Renal cortex interstitium (tissue), 11 donors: Measurements from ENCODE around the gene PLXDC1. TPM values are rescaled to one million over a fixed set of nuclear protein-coding genes. Genes with fewer than 3 reads are reported as not detected.
"Not testable (repeated sequence)": the region's sequence is repeated elsewhere in the genome, so short reads cannot be mapped to it uniquely, and the experiment has no call there.

Experiments
- DNase-seq, 11 donors: peaks; one replicate each; pipeline ENCODE4 v3.0.0-alpha.2; 2013; ENCODE audit warnings: low read depth in 9 of 11, low spot score in 4 of 11; ENCODE audit errors: extremely low read depth in 1 of 11
- polyA plus RNA-seq, 3 donors: library from polyadenylated mRNA; unstranded; fragments of 120-200 nt; gene quantifications; one replicate each; pipeline ENCODE4 v1.2.1, GENCODE V29; 2013; ENCODE audit not compliant: insufficient read length in 3 of 3

Gene PLXDC1
- polyA plus RNA-seq, 3 donors = 4.9 to 9.2 (median 7.2) TPM

DNA sequence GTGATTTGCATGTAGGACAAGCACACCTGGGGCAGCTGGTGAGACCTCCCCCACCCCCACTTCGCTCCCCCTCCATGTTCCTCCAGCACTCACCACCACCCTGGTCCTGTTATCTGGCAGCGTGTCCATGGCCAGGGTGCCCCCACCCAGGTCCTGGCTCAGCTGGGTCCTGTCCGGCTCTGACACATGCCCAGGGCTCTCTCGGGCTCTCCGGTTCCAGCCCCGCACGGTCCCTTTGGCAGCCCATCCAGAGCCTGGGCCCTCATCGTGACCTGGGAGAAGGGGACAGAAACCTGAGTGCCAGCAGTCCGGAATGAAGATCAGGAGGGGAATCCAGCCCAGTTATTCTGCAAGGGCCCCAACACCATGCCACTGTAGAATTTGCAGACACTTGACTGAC is 11.9 kb downstream of the PLXDC1 start:
- no peak for DNase-seq

DNA sequence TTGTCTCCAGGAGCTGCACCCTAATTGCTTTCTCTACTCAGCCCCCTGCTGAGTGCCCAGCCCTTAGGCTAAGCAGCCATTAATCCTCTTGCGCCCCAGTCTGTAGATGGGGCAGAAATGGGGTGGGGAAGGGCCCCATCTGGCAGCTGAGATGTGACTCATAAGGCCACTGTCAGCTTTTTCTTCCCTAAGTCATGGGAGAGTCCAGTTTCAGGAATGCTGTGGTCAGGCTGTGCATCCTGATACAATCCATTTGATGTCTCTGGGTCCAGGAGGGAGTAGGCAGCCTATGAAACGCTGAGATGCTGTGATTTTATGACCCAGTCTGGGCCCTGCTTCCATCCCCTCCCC is 12.3 kb downstream of the PLXDC1 start:
- no peak for DNase-seq

DNA sequence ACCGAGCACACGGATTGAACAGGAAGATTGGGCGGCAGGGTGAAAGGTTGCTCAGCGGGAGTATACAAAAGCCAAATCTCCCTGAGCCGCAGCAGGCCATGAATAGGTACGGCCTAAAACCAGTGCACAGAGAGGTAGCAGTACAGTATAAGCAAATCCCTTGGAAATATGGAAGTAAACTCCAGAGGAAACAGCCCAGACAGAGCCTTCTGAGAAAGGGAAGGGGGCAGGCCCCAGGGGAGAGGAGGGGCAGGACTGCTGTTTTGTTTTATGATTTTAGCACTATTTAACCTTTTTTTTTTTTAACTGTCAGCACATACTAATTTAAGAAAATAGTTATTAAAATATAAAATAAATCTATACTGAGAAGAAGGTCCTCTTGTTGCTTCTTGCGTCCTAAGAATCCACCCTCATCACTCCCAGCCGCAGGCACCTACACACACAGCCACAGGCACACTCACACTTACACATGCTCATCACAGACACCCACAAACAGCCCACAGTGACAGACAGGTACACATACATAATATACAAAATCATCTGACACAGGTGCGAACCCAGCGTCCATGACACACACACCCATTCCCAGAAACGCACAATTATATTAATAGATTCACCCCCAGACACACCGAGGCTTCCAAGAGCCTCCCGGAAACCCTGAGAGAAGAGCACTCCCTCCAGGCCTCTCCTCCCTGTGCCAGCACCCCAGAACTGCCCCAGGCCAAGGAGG is 12.8 kb downstream of the PLXDC1 start:
- DNase-seq = no peak

GRCh38 chr17:39134878-39135277 is 16.6 kb downstream of the PLXDC1 start:
- DNase-seq = no peak

DNA sequence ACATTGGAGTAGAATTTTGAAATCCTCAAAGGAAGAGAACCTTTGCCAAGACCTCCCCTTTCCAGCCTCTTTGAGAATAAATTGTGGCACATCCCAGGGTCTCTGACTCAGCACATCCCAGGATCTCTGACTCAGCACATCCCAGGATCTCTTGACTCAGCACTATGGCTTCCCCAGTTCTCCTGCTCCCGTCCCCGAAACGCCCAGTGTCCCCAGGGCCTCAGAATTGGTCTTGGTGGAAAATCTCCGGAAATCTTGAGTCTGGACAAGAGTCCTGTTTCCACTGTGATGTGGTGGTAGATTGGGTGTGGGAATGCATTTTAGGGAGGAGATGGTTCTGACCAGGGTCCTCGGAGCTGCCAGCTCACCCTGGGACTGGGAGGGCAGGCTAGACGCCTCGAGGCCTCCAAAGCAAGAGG is 19.2 kb downstream of the PLXDC1 start:
- DNase-seq = no peak

DNA sequence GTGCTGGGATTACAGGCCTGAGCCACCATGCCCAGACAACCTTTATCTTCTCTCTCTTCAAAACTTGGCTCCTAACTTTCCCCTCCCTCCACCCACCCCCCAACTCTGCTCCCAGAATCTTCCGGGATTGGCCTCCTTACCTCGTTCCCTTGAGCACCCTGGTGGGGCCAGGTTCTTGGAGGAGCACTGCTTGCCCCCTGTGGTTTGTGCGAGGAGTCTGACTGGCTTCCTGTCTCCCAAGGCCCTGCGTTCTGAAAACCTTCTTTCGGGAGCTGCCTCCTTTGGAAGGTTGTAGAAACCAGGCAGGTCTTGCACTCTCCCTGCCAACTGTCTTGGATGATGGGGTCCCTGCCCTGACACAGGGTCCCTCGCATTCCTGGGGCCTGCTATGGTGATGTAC is 19.8 kb downstream of the PLXDC1 start:
- DNase-seq = no peak

GRCh38 chr17:39130205-39130604 is 21.2 kb downstream of the PLXDC1 start:
- DNase-seq = no peak

DNA sequence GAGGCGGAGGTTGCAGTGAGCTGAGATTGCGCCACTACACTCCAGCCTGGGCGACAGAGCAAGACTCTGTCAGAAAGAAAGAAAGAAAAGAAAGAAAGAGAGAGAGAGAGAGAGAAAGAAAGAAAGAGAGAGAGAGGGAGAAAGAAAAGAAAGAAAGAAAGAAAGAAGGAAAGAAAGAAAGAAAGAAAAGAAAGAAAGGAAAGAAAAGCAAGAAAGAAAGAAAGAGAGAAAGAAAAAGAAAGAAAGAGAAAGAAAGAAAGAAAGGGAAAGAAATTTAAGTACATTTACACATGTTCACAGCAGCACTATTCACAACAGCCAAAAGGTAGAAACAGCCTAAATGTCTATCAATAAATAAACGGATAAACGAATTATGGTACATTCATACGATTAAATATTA is 21.9 kb downstream of the PLXDC1 start:
- not testable (repeated sequence) for DNase-seq

DNA sequence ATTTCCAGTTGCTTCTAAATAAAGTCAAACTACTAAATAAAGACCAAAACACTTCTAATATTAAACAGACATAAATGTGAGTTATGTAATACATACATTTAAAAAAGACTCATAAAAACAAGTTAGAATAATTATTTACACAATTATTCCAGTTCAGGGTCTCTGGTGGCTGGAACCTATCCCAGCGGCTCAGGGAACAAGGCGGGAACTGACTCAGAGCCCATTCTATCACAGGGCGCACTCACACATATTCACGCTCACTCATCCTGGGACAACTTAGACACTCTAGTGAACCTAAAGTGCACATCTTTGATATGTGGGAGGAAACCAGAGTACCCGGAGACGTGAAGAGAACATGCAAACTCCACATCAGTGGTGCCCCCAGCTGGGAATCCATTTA is 25.0 kb downstream of the PLXDC1 start:
- no peak for DNase-seq

GRCh38 chr17:39125143-39125875 is 26.1 kb downstream of the PLXDC1 start:
- no peak for DNase-seq

DNA sequence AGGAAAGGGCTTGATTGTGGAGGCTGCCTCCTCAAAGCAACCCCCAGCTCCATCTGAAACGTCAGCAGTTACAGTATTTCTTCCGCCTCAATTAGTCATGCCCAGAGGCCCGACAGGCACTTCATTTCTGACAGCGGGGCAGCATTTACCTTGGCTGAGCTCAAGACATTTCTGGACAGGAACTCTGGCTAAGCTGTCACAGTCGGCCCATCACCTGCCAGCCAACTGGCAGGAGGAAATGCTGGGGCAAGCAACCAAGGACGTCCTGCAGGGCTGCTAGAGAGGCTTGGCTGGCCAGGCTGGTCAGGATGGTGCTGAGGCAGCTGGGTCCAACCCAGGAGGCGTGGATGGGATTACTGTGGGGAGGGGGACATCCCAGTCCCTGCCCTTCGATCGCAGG is 27.8 kb downstream of the PLXDC1 start:
- DNase-seq = no peak

- no peak for DNase-seq
These were observed 28.4 kb downstream of the PLXDC1 start for GRCh38 chr17:39122991-39123390.

GRCh38 chr17:39121919-39122318 is 29.5 kb downstream of the PLXDC1 start:
- DNase-seq = not testable (repeated sequence)

GRCh38 chr17:39118674-39119419 is 32.6 kb downstream of the PLXDC1 start:
- no peak for DNase-seq

DNA sequence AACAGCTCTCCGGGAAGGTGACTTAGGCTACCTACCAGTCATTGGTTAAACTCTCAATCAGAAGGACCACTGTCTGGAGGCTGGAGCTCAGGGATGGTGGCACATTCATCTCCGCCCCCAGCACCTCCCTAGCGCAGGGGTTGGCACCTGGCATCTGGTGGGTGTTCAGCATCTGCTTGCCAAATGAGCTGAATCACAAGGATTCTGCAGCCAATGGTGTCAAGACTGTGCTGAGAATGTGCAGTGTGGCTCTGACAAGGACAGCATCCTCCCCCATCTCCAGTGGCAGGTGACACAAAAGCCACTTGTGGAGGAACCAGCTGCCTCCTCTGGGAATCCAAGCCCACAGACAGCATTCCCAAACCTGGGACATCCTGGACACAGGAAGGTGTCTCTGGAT is 35.2 kb downstream of the PLXDC1 start:
- DNase-seq = no peak

DNA sequence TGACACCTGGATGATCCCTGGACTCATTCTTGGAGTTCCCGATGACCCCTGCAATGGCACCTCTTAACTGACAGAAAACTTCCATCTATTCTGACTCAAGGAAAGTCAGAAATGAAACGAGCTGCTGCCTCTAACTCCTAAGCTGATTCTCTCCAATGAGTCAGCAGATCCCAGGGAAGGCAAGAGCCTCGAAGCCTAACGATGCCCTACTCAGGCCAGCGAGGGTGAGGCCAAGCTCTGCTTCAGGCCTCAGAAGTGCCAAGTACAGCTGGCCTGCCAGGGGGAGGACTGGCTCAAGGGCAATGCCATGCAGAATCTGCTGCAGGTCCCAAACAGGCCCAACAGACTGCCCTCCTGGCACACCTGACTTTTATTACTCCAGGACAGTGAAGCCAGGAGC is 36.3 kb downstream of the PLXDC1 start:
- no peak for DNase-seq

GRCh38 chr17:39114723-39115122 is 36.7 kb downstream of the PLXDC1 start:
- DNase-seq = no peak

DNA sequence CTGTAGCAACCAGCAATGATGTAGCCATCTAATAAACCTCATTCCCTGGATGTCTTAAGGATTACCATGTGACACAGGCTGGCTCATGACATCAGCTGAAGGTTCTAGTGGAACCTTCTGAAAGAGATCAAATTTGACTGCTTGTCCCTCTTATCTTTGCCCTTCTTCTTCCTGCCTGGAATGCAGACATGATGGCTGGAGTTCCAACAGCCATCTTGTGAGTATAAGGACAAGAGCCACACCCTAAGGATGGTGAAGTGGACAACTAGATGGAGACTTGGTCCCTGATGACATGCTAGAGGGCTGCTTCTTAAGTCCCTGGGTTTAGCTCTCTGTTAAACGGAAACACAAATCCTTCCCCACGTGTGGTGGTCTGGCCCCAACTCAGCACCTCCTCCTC is 37.6 kb downstream of the PLXDC1 start:
- no peak for DNase-seq

- peak in 1 of 11 donors; percentile 39 for DNase-seq
These were observed 40.9 kb downstream of the PLXDC1 start for GRCh38 chr17:39110435-39111136.
